Activated naive CD4-positive, alpha-beta T cell treated with Interleukin-2 at 50 U/mL for 16 hours (primary cell): ENCODE results near the gene OIT3.

ENCODE experiments used
- DNase-seq: peaks from one replicate; pipeline ENCODE4 v3.0.0-alpha.2; 2020

Gene OIT3

GRCh38 chr10:72954230-72954595 lies 60.7 kb downstream of the OIT3 start:
- DNase-seq: no peak

- no peak for DNase-seq
Measured at GRCh38 chr10:72954596-72955554, 61.3 kb downstream of the OIT3 start, which contains the start of gene PLA2G12B. PLA2G12B (minus strand) TSS chr10:72954806; CDS start chr10:72954685, 121 bp downstream.

GRCh38 chr10:72956001-72956400 lies 62.5 kb downstream of the OIT3 start:
- no peak for DNase-seq

GRCh38 chr10:72976886-72977285 lies 83.3 kb downstream of the OIT3 start:
- DNase-seq: no peak

GRCh38 chr10:72979709-72980108 lies 86.2 kb downstream of the OIT3 start:
- DNase-seq: no peak

- DNase-seq: no peak
Measured at GRCh38 chr10:72980348-72980747, 86.8 kb downstream of the OIT3 start.

GRCh38 chr10:72981028-72981881 lies 87.7 kb downstream of the OIT3 start:
- no peak for DNase-seq

GRCh38 chr10:72981882-72982529 lies 88.5 kb downstream of the OIT3 start:
- DNase-seq: no peak
